HG03469 (cell line): ENCODE results near the gene VTI1B.

ENCODE experiments used
- ATAC-seq: cut with Tn5 transposase; IDR thresholded peaks from one replicate; pipeline ENCODE4 v1.9.1; 2021; ENCODE audit warnings: mild to moderate bottlenecking, moderate library complexity, moderate number of reproducible peaks; ENCODE audit not compliant: unreplicated experiment

The VTI1B gene

DNA sequence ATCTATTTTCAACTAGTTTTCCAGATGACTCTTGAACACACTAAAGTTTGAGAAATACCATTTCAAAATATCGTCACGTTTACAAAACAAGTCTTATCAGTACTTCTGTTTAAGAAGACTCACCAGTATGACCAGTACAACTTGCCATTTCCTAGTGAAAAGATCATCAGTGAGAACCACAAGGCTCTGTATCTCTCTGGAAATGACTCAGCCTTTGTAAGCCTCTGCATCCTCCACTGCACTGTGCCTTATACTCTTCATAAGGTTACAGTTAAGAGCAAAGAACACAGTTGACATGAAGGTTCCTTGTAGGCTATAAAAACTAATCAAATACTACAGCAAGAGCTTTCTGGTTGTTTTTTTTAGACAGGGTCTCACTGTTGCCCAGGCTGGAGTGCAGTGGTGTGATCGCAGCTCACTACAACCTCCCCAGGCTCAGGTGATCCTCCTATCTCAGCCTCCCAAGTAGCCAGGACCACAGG, 5.7 kb upstream of the VTI1B start:
- ATAC-seq: peak; percentile 85

GRCh38 chr14:67679006-67679405, 4.6 kb upstream of the VTI1B start:
- no peak for ATAC-seq

DNA sequence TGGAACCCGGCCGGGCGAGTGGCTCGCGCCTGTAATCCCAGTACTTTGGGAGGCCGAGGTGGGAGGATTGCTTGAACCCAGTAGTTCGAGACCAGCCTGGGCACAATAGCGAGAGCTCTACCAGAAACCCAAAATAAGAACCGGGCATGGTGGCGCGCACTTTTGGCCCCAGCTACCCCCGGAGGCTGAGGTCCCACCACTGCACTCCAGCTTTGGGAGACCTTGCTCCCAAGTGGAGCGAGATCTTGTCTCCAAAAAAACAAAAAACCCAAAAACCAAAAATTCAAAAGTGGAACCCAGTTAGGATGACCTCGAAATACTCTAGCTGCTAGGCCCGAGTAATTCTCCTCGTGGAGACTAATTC, 769 bp upstream of the VTI1B start:
- ATAC-seq: no peak

DNA sequence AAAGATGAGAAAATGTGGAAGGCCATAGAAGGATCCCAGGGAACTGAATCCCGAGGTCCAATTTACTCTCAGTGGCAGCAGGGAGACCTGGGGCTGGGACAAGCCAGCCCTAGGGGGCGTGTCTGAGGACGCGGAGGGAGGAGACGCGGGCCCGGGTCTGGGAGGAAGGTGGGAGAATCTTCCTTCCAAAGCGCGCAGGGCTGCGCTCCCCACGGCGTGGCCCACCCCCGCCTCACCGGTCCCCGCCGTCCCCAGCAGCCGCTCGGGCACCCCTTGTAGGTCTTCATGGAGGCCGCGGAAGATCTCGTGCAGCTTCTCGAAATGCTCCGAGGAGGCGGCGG, 323 bp downstream of the VTI1B start:
- ATAC-seq: peak; percentile 23

GRCh38 chr14:67673451-67673850, 981 bp downstream of the VTI1B start:
- ATAC-seq: no peak

DNA sequence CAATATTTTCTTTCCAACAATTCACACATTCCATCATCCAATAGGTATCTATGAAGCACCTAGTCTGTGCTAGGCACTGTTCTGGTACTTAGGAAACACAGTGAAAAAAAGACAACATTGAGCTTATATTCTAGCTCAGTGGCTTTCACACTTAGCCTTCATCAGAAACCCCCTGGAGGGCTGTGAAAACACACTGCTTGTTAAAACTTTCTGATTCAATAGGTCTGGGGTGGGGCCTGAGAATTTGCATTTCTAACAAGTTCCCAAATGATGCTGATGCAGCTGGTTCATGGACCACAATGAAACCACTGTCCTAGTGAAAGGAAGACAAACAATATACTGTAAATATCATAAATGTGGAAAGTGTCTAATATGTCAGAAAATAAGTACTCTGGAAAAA, 5.9 kb downstream of the VTI1B start:
- no peak for ATAC-seq

DNA sequence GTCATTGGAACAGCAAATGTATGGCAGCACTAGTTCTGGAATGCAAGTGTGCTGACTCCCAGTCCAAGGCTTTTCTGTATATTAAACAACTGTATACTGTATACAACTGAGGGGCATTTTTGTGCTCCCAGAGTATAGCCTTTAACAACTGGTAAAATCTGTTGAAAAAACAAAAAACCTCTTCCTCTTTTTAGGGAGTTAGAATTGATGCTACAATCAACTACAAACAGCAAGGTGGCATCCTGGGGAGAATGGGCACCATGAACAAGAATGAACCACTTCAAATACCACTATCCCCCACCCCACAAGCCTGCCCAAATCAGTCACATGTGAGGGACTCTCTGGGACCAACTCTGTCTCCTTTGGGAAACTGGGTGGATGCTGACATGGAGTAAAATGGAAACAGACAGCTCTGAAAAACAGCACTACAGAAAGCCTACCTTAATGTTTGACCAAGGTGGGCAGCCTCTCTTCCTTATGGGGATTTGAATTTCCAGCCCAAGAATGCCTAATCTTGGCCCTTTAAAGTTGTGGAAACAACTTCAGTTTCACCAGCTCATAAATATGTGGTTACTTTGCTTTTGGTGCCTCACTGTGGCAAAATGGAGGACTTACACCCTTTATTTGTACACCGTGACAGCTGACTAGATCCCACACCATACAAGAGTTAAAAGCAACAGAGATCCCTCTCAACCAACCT, 7.5 kb downstream of the VTI1B start:
- ATAC-seq: no peak

- no peak for ATAC-seq
Measured at GRCh38 chr14:67665868-67666267, 8.6 kb downstream of the VTI1B start.

GRCh38 chr14:67663633-67664032, 10.8 kb downstream of the VTI1B start:
- ATAC-seq: no peak

- no peak for ATAC-seq
Measured at GRCh38 chr14:67653651-67654280, 20.7 kb downstream of the VTI1B start.

DNA sequence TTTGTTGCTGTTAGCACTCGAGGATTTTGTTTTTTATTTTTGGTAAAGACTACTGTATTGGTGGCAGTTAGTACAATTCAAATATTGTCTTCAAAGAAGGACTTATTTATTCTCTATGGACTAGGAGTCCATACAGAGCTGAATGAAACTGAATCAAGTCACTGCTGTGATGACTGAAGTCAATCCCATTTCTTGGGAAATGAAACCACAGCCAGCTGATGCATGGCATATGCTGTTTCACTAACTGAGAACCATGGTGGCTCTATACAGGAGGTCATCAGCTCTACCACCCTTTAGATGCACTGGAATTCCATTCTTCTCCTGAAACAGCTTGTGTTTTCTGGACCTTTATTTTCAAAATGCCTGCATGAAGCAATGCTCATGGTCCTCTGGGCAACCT, 22.2 kb downstream of the VTI1B start:
- no peak for ATAC-seq

- no peak for ATAC-seq
Measured at GRCh38 chr14:67650694-67651093, 23.7 kb downstream of the VTI1B start.

GRCh38 chr14:67650151-67650550, 24.3 kb downstream of the VTI1B start:
- ATAC-seq: no peak

- no peak for ATAC-seq
Measured at GRCh38 chr14:67646131-67646530, 28.3 kb downstream of the VTI1B start.

- ATAC-seq: no peak
Measured at GRCh38 chr14:67645414-67645813, 29.0 kb downstream of the VTI1B start.

GRCh38 chr14:67644428-67644827, 30.0 kb downstream of the VTI1B start:
- no peak for ATAC-seq

DNA sequence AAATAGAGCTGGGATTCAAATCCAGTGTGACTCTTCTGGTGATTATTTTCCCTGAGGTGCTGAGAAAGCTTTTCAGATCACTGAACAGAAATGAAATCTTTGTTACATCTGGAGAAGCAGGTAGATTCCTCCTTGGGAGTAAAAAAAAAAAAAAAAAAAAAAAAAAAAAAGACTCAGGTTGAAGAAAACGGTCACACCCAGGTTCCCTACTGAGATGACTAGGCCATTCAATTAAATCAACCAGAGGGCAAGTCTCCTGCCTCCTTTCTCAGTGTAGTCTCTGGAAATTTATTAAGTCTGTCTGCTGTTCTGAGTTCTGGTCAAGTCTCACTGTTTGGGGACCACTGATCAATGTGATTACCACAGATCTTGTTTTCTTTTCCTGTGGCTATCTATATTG, 30.7 kb downstream of the VTI1B start:
- ATAC-seq: no peak

GRCh38 chr14:67641902-67642749, 32.3 kb downstream of the VTI1B start:
- no peak for ATAC-seq

DNA sequence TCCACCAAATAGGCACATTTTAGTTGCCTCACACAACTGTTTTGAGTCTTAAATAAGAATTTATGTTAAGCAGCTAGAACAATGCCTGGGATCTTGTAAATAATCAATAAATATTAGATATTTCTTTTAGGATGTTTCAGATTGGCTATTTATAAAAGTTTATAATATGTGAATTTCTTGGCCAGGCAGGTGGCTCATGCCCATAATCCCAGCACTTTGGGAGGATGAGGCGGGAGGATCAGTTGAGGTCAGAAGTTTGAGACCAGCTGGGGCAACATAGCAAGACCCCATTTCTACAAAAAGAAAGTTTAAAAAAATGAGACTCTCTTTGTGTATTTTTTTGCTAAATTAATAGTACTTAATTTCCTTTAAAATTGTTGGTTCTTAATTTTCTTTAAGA, 33.0 kb downstream of the VTI1B start:
- no peak for ATAC-seq

- no peak for ATAC-seq
Measured at GRCh38 chr14:67638642-67639041, 35.8 kb downstream of the VTI1B start.

DNA sequence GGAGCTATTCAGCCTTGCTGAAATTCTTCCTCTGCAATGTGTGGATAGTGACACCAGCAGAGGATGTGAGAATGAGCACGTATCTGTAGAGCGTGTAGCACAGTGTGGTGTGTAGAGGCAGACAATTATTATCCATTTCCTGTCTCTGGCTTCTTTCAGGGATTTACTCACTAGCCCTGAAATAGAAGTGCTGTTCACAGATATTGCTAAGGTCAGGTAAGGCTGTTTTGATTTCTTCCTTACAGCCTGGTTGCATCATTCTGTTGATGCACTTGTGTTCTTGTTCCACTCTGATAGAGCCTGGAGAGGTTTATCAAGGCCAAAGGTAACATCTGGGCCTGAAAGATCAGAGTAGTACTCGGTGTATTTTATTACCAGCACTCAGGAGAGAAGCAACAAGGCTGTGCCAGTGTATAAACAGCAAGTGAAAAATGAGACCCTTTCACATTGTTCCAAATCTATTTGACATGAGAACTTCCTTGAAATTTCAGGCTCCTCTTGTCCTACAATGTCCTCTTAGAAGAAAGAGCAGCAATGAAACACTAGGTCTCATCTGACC, 38.0 kb downstream of the VTI1B start:
- no peak for ATAC-seq
